PC-9 (cell line): Measurements from ENCODE around the gene SLC25A28. TPM values are rescaled to one million over a fixed set of nuclear protein-coding genes. Genes with fewer than 3 reads are reported as not detected.

Experiments used
- BruUV-seq: library from RNA; stranded (reverse); fragments of 400-500 nt; replicated peaks from 2 replicates; lab custom pipeline; 2021; lab: Mats Ljungman, UMichigan
- CTCF ChIA-PET: fragments of 300-600 bp; sonication (Branson Sonifier 250); formaldehyde crosslinking; loops from one replicate; lab custom pipeline; 2022; ENCODE audit warnings: antibody characterized with exemption; lab: Charles Lee
- POLR2A ChIA-PET: fragments of 300-600 bp; sonication (Branson Sonifier 250); formaldehyde crosslinking; loops from one replicate; lab custom pipeline; 2022; ENCODE audit warnings: antibody characterized with exemption; ENCODE audit not compliant: unreplicated experiment; lab: Charles Lee
- DNase-seq, 2 experiments: peaks; one replicate each; pipeline versions ENCODE4 v3.0.0 to v3.0.0-alpha.2; 2015 to 2022; ENCODE audit warnings: mixed read lengths in 1 of 2
- H2AFZ ChIP-seq: fragments of 200-600 bp; sonication (generic); 2 replicates; pipeline ENCODE4 v1.8.1; 2017; ENCODE audit warnings: antibody characterized with exemption
- H3F3A ChIP-seq: fragments of 200-600 bp; sonication (generic); 2 replicates; pipeline ENCODE4 v1.8.1; 2017; ENCODE audit warnings: antibody characterized with exemption, mild to moderate bottlenecking, low read depth; ENCODE audit not compliant: insufficient read depth
- H3K27ac ChIP-seq: fragments of 200-600 bp; sonication (generic); 2 replicates; pipeline ENCODE4 v1.6.1; 2016; ENCODE audit warnings: mixed run types
- H3K27me3 ChIP-seq: fragments of 200-600 bp; sonication (generic); 2 replicates; pipeline ENCODE4 v1.6.1; 2016; ENCODE audit warnings: low read depth, mixed run types; ENCODE audit not compliant: insufficient read depth
- H3K36me3 ChIP-seq: fragments of 200-600 bp; sonication (generic); 2 replicates; pipeline ENCODE4 v1.6.1; 2016; ENCODE audit warnings: low read depth, mixed run types
- H3K4me1 ChIP-seq: fragments of 200-600 bp; sonication (generic); replicated peaks from 2 replicates; pipeline ENCODE4 v1.6.1; 2016; ENCODE audit warnings: mixed run types; ENCODE audit not compliant: insufficient read depth
- H3K4me2 ChIP-seq: fragments of 200-600 bp; sonication (generic); 2 replicates; pipeline ENCODE4 v1.6.1; 2017; ENCODE audit warnings: mixed run types
- H3K4me3 ChIP-seq: fragments of 200-600 bp; sonication (generic); 2 replicates; pipeline ENCODE4 v1.6.1; 2016; ENCODE audit warnings: mixed run types
- H3K79me2 ChIP-seq: fragments of 200-600 bp; sonication (generic); 2 replicates; pipeline ENCODE4 v1.6.1; 2017; ENCODE audit warnings: low read depth, mixed run types
- H3K9me2 ChIP-seq: fragments of 200-600 bp; sonication (generic); 2 replicates; pipeline ENCODE4 v1.8.1; 2017; ENCODE audit warnings: mild to moderate bottlenecking; ENCODE audit not compliant: insufficient read depth
- H3K9me3 ChIP-seq: fragments of 200-600 bp; sonication (generic); 2 replicates; pipeline ENCODE4 v1.8.1; 2016; ENCODE audit warnings: low read depth; ENCODE audit not compliant: insufficient read depth
- H4K20me1 ChIP-seq: fragments of 200-600 bp; sonication (generic); 2 replicates; pipeline ENCODE4 v1.8.1; 2017; ENCODE audit not compliant: insufficient read depth
- EZH2 ChIP-seq: fragments of 200-600 bp; sonication (generic); IDR thresholded peaks from 2 replicates; pipeline ENCODE4 v1.8.0; 2017; ENCODE audit warnings: antibody characterized with exemption, low read depth
- intact Hi-C: fragments of 100-400 bp; cut with micrococcal nuclease; formaldehyde crosslinking; loops from one replicate; pipeline ENCODE4 v1.10.0; 2022; ENCODE audit not compliant: unreplicated experiment
- total RNA-seq: library from RNA; stranded (reverse); gene quantifications from 2 replicates; pipeline ENCODE4 v1.2.3, GENCODE V29; 2021
- TF ChIP-seq, protein P1 (sequence below): fragments of 200-600 bp; sonication (generic); conservative IDR thresholded peaks from 2 replicates; pipeline ENCODE4 v1.6.1; 2017; ENCODE audit warnings: mixed run types, antibody characterized with exemption, mild to moderate bottlenecking, moderate library complexity

Gene SLC25A28
- total RNA-seq, 1 experiment from 2014 or later: 17.6 TPM

- Histone ChIP-seq H3K4me3 (no peak overlapping the region), H3K4me2 (no peak overlapping the region), H3K9me3 (no peaks in the 10 kb centered on the region), H3K4me1 (no peaks in the 10 kb centered on the region), H3K27me3 (no peaks in the 10 kb centered on the region), H3F3A (no peaks in the 10 kb centered on the region), H4K20me1 (no peaks in the 10 kb centered on the region), H3K9me2 (no peaks in the 10 kb centered on the region), H3K36me3 (no peaks in the 10 kb centered on the region), H3K79me2 (no peaks in the 10 kb centered on the region), H2AFZ (no peak overlapping the region), H3K27ac (no peak overlapping the region)
- ChIA-PET CTCF (no interaction called here), POLR2A (no interaction called here)
- BruUV-seq: no TSS peak
- TF ChIP-seq, protein P1, sequence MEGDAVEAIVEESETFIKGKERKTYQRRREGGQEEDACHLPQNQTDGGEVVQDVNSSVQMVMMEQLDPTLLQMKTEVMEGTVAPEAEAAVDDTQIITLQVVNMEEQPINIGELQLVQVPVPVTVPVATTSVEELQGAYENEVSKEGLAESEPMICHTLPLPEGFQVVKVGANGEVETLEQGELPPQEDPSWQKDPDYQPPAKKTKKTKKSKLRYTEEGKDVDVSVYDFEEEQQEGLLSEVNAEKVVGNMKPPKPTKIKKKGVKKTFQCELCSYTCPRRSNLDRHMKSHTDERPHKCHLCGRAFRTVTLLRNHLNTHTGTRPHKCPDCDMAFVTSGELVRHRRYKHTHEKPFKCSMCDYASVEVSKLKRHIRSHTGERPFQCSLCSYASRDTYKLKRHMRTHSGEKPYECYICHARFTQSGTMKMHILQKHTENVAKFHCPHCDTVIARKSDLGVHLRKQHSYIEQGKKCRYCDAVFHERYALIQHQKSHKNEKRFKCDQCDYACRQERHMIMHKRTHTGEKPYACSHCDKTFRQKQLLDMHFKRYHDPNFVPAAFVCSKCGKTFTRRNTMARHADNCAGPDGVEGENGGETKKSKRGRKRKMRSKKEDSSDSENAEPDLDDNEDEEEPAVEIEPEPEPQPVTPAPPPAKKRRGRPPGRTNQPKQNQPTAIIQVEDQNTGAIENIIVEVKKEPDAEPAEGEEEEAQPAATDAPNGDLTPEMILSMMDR: no peak
- intact Hi-C loops: loop anchor here (5.0 kb wide), 2 partner anchors 127 to 172 kb away; no protein-coding TSS in a partner anchor
- DNase-seq: no peak
Measured at GRCh38 chr10:99564361-99564760, 55.9 kb downstream of the SLC25A28 start.

GRCh38 chr10:99562631-99563030 is 57.6 kb downstream of the SLC25A28 start:
- CTCF ChIA-PET: interaction anchor here (0.7 kb wide), 1 partner anchor 69 kb away, joined by 3 read pairs; no protein-coding TSS in a partner anchor
- Histone ChIP-seq H3K79me2 (no peaks in the 10 kb centered on the region), H3K4me2 (no peak overlapping the region), H4K20me1 (no peaks in the 10 kb centered on the region), H3K9me3 (no peaks in the 10 kb centered on the region), H3K9me2 (no peaks in the 10 kb centered on the region), H2AFZ (no peak overlapping the region), H3K27ac (no peak overlapping the region), H3K27me3 (no peaks in the 10 kb centered on the region), H3K36me3 (no peaks in the 10 kb centered on the region), H3K4me3 (no peak overlapping the region), H3K4me1 (no peaks in the 10 kb centered on the region), H3F3A (no peaks in the 10 kb centered on the region)
- BruUV-seq: no TSS peak
- intact Hi-C loops: loop anchor here (5.0 kb wide), 2 partner anchors 125 to 170 kb away; no protein-coding TSS in a partner anchor
- TF ChIP-seq, protein P1: no peak
- TF ChIP-seq EZH2: no peak
- POLR2A ChIA-PET: interaction anchor here (0.7 kb wide), 1 partner anchor 17 kb away, joined by 3 read pairs; no protein-coding TSS in a partner anchor
- no peak for DNase-seq

Other genes with a start within 250 kb of the SLC25A28 start
- gene GOT1, start 189.8 kb downstream of the SLC25A28 start, total RNA-seq: 27.5 and 28.6 TPM in 2 replicates
- not detected in 2 replicates for gene NKX2-3, start 87.5 kb downstream of the SLC25A28 start, total RNA-seq
- gene ENTPD7, start 39.1 kb upstream of the SLC25A28 start, total RNA-seq: 4.2 and 5.4 TPM in 2 replicates
- 31.4 and 35.2 TPM in 2 replicates for gene COX15, start 111.7 kb upstream of the SLC25A28 start, total RNA-seq
- 7.6 and 9.2 TPM in 2 replicates for gene CUTC, start 111.8 kb upstream of the SLC25A28 start, total RNA-seq
- 132 and 174 TPM in 2 replicates for gene ABCC2, start 162.2 kb upstream of the SLC25A28 start, total RNA-seq